ENCODE measurements around the gene GREB1. TPM values are rescaled to one million over a fixed set of nuclear protein-coding genes. Genes with fewer than 3 reads are reported as not detected.

GREB1 gene
- total and polyA plus RNA-seq, 2 of the 13 experiments (the other 11 are each of a cell fraction or from before 2014, with no cell fraction given) = 31.3 to 61.2 TPM

DNA sequence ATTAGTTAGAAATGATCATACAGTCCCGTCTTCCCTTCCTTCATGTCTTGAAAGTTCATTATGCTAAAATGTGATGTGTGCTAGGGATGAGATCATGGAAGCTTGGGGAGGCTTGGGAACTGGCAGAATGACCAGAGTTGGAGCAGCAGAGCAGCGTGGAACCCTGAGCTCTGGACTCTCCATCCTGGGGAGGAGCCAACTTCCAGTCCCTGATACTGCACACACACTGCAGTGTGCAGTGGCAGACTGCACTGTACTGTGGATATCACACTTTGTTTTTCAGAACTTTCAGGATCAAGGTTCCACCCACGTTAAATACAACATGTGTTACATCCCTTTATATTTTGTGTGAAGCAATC is 27.3 kb upstream of the GREB1 start (continued):
- TF ChIP-seq, protein P1, sequence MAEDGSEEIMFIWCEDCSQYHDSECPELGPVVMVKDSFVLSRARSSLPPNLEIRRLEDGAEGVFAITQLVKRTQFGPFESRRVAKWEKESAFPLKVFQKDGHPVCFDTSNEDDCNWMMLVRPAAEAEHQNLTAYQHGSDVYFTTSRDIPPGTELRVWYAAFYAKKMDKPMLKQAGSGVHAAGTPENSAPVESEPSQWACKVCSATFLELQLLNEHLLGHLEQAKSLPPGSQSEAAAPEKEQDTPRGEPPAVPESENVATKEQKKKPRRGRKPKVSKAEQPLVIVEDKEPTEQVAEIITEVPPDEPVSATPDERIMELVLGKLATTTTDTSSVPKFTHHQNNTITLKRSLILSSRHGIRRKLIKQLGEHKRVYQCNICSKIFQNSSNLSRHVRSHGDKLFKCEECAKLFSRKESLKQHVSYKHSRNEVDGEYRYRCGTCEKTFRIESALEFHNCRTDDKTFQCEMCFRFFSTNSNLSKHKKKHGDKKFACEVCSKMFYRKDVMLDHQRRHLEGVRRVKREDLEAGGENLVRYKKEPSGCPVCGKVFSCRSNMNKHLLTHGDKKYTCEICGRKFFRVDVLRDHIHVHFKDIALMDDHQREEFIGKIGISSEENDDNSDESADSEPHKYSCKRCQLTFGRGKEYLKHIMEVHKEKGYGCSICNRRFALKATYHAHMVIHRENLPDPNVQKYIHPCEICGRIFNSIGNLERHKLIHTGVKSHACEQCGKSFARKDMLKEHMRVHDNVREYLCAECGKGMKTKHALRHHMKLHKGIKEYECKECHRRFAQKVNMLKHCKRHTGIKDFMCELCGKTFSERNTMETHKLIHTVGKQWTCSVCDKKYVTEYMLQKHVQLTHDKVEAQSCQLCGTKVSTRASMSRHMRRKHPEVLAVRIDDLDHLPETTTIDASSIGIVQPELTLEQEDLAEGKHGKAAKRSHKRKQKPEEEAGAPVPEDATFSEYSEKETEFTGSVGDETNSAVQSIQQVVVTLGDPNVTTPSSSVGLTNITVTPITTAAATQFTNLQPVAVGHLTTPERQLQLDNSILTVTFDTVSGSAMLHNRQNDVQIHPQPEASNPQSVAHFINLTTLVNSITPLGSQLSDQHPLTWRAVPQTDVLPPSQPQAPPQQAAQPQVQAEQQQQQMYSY (CRISPR knock-in tag; IDR thresholded peaks at IDR 0.05) = peak; percentile 61; the same call in 1 of the 2 replicates
- TF ChIP-seq SIX1 (CRISPR knock-in tag; IDR thresholded peaks at IDR 0.05; ENCODE audit: borderline replicate concordance) = peak; percentile 47; the same call in 1 of the 2 replicates
- peak; percentile 83 for TF ChIP-seq MED1 (CRISPR knock-in tag; IDR thresholded peaks at IDR 0.05)
- no peak for TF ChIP-seq ZNF260 (CRISPR knock-in tag; IDR thresholded peaks at IDR 0.05; ENCODE audit: borderline replicate concordance, low read depth)
- TF ChIP-seq ZNF770 (CRISPR knock-in tag; IDR thresholded peaks at IDR 0.05) = no peak
- TF ChIP-seq TEAD3 (CRISPR knock-in tag; optimal IDR thresholded peaks at IDR 0.05; ENCODE audit: borderline replicate concordance) = peak; percentile 48
- peak; percentile 96 for TF ChIP-seq ZNF644 (CRISPR knock-in tag; IDR thresholded peaks at IDR 0.05; ENCODE audit: low read depth)
- no peak for TF ChIP-seq MZF1 (CRISPR knock-in tag; IDR thresholded peaks at IDR 0.05; ENCODE audit: borderline replicate concordance)
- no peak for TF ChIP-seq HIC2 (CRISPR knock-in tag; IDR thresholded peaks at IDR 0.05; ENCODE audit: low read depth)
- peak; percentile 62; the same call in 1 of the 2 replicates for TF ChIP-seq ZNF331 (CRISPR knock-in tag; IDR thresholded peaks at IDR 0.05)
- TF ChIP-seq CREB3 (CRISPR knock-in tag; IDR thresholded peaks at IDR 0.05) = 0 out of 2 replicates have a peak, but pooled peaks have one; percentile 82
- TF ChIP-seq HMGXB3 (CRISPR knock-in tag; IDR thresholded peaks at IDR 0.05; ENCODE audit: borderline replicate concordance) = no peak
- TF ChIP-seq UBTF (CRISPR knock-in tag; IDR thresholded peaks at IDR 0.05) = peak; percentile 8; the same call in 1 of the 2 replicates
- no peak for TF ChIP-seq ZNF678 (CRISPR knock-in tag; IDR thresholded peaks at IDR 0.05)

Data from HepG2 (cell line).